Pancreas (tissue), 10 donors: Measurements from ENCODE around the gene TRPM3. TPM values are rescaled to one million over a fixed set of nuclear protein-coding genes. Genes with fewer than 3 reads are reported as not detected.
A peak's percentile ranks its signal among the peaks of the same experiment; 100 is the strongest.

ENCODE experiments used
- ATAC-seq, 4 donors: fragments of 200-7000 bp; cut with Tn5 transposase; one replicate each; pipeline versions ENCODE4 v1.8.0 to v1.9.1; 2020; ENCODE audit warnings: mild to moderate bottlenecking in 4 of 4, moderate library complexity in 4 of 4
- DNase-seq, 6 donors: peaks; one replicate each; pipeline ENCODE4 v3.0.0-alpha.2; 2020
- FAIRE-seq: peaks from 2 replicates; lab custom pipeline; 2012; peaks lifted over from hg19 to GRCh38; lab: Jason Lieb, UNC
- H3K27ac ChIP-seq, 4 donors: fragments of 200-600 bp; sonication (generic); 1 replicate in 3 of 4; 2 replicates in 1 of 4; pipeline versions ENCODE4 v1.5.0 to v1.8.0; 2020
- H3K27me3 ChIP-seq, 4 donors: fragments of 200-600 bp; one replicate each; pipeline ENCODE4 v1.8.0; 2021
- H3K36me3 ChIP-seq, 3 donors: fragments of 200-600 bp; sonication (generic) in 1 of 3; one replicate each; pipeline versions ENCODE4 v1.5.0 to v1.8.0; 2020 to 2021
- H3K4me1 ChIP-seq, 3 donors: fragments of 200-600 bp; one replicate each; pipeline ENCODE4 v1.8.0; 2021
- H3K4me3 ChIP-seq, 4 donors: fragments of 200-600 bp; sonication (generic) in 2 of 4; one replicate each; pipeline versions ENCODE4 v1.5.0 to v1.8.0; 2020 to 2021
- H3K9me3 ChIP-seq, 4 donors: fragments of 200-600 bp; one replicate each; pipeline ENCODE4 v1.8.0; 2021
- WGBS, 2 donors: extraction: QIAGEN DNeasy Blood & Tissue Kit; methylation state at CpG; one replicate each; pipeline ENCODE4 v1.1.7; 2013; 5-methylcytosine and 5-hydroxymethylcytosine counted together
- intact Hi-C, 3 donors: fragments of 100-400 bp; cut with DNase I; formaldehyde crosslinking; loops; one replicate each; pipeline versions ENCODE4 v1.11.1 to v1.14.2; 2022
- polyA plus RNA-seq, 2 donors: library from polyadenylated mRNA; stranded (reverse); fragments of 200-250 nt; gene quantifications; one replicate each; pipeline ENCODE4 v1.2.3, GENCODE V29; 2013
- total RNA-seq, 6 donors: library from RNA; stranded (reverse); fragmentation: NEBNext Ultra II Directional in 4 of 6; extraction: Animal tissue kit (Norgen Biotek cat#: 25700) in 4 of 6; gene quantifications; one replicate each; pipeline versions ENCODE4 v1.2.1 to v1.2.4, GENCODE V29; 2021 to 2023
- TF ChIP-seq, protein P1 (sequence below), 4 donors: fragments of 200-600 bp; sonication (generic) in 3 of 4; IDR thresholded peaks; one replicate each; pipeline versions ENCODE4 v1.5.0 to v1.8.0; 2021; ENCODE audit warnings: antibody characterized with exemption in 4 of 4
- donor health status: healthy with polysubstance abuse.
- donor health status: DM: no; HTN: no; CAD: no; lungs with moderate emphysema.
- donor health status: DM: no; HTN: no; CAD: no.
- donor health status: control.
- donor health status: control.
- donor health status: Bipolar disorder and iron deficiency.
- donor health status: DM: yes; HTN: yes; CAD: no.
- donor health status: DM: no; HTN: no; CAD: no.
- donor health status: DM: no; HTN: no; CAD: no.
- donor health status: DM: yes; HTN: yes; CAD: no.

TRPM3 gene
- total and polyA plus RNA-seq, 8 donors = 0.22 to 1.9 (median 0.76) TPM

DNA sequence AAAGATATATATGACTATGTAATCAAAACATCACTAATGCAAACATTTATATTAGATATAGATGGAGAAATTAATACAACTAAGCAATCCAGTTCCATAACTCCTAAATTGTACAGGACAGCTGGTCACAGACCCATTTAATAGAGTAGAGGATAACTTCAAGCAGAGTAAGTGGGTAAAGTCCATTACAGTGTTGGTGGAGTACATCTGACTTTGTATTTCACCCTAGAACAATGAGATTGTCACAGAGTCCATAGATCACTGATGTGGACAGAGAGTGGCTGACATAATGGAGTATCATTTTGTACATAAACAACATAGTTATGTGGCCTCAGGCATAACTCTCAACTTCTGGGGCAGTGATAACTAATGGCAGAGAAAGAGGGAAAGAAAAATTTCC, 439.1 kb downstream of the TRPM3 start:
- no peak overlapping the region for H3K27ac ChIP-seq
- intact Hi-C loops = no loop called here
- TF ChIP-seq, protein P1, sequence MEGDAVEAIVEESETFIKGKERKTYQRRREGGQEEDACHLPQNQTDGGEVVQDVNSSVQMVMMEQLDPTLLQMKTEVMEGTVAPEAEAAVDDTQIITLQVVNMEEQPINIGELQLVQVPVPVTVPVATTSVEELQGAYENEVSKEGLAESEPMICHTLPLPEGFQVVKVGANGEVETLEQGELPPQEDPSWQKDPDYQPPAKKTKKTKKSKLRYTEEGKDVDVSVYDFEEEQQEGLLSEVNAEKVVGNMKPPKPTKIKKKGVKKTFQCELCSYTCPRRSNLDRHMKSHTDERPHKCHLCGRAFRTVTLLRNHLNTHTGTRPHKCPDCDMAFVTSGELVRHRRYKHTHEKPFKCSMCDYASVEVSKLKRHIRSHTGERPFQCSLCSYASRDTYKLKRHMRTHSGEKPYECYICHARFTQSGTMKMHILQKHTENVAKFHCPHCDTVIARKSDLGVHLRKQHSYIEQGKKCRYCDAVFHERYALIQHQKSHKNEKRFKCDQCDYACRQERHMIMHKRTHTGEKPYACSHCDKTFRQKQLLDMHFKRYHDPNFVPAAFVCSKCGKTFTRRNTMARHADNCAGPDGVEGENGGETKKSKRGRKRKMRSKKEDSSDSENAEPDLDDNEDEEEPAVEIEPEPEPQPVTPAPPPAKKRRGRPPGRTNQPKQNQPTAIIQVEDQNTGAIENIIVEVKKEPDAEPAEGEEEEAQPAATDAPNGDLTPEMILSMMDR (IDR thresholded peaks at IDR 0.05) = no peak
- H3K4me1 ChIP-seq = no peaks in the 10 kb centered on the region
- H3K36me3 ChIP-seq = no peaks in the 10 kb centered on the region
- no peaks in the 10 kb centered on the region for H3K9me3 ChIP-seq
- ATAC-seq (no peak), DNase-seq (no peak), FAIRE-seq (no peak)
- H3K27me3 ChIP-seq = no peaks in the 10 kb centered on the region
- no peak overlapping the region for H3K4me3 ChIP-seq

GRCh38 chr9:70679845-70680244, 441.6 kb downstream of the TRPM3 start:
- TF ChIP-seq, protein P1 (IDR thresholded peaks at IDR 0.05) = no peak
- H3K4me1 ChIP-seq = no peaks in the 10 kb centered on the region
- DNase-seq (no peak), ATAC-seq (no peak), FAIRE-seq (no peak)
- intact Hi-C loops = no loop called here
- no peak overlapping the region for H3K4me3 ChIP-seq
- H3K9me3 ChIP-seq = no peaks in the 10 kb centered on the region
- H3K27me3 ChIP-seq = no peaks in the 10 kb centered on the region
- 87 to 93% methylated on average over 4 of the region's 4 CpGs for WGBS, 2 donors
- H3K27ac ChIP-seq = no peak overlapping the region
- H3K36me3 ChIP-seq = no peaks in the 10 kb centered on the region

DNA sequence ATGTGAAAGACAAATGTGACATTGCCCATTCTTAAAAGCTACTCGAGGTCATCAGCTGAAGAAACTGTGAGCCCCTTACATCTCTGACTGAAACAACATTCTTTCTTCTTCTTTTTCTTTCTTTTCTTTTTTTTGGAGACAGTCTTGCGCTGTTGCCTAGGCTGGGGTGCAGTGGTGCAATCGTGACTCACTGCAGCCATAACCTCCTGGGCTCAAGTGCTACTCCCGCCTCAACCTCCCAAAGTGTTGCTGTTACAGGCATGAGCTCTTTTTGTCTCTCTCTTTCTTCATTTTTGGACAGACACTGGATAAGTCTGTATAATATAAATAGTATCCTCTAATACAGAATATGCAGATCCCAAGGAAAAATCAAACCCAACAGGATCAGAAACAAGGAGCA, 443.3 kb downstream of the TRPM3 start:
- no peak overlapping the region for H3K27ac ChIP-seq
- ATAC-seq (peak in 1 of 4 donors; percentile 55), FAIRE-seq (no peak), DNase-seq (no peak)
- no peaks in the 10 kb centered on the region for H3K36me3 ChIP-seq
- WGBS, 2 donors = 70 to 77% methylated on average over 4 of the region's 4 CpGs
- H3K4me1 ChIP-seq = no peaks in the 10 kb centered on the region
- H3K4me3 ChIP-seq = no peak overlapping the region
- no peaks in the 10 kb centered on the region for H3K9me3 ChIP-seq
- H3K27me3 ChIP-seq = no peaks in the 10 kb centered on the region
- TF ChIP-seq, protein P1 (IDR thresholded peaks at IDR 0.05) = no peak
- intact Hi-C loops = no loop called here

DNA sequence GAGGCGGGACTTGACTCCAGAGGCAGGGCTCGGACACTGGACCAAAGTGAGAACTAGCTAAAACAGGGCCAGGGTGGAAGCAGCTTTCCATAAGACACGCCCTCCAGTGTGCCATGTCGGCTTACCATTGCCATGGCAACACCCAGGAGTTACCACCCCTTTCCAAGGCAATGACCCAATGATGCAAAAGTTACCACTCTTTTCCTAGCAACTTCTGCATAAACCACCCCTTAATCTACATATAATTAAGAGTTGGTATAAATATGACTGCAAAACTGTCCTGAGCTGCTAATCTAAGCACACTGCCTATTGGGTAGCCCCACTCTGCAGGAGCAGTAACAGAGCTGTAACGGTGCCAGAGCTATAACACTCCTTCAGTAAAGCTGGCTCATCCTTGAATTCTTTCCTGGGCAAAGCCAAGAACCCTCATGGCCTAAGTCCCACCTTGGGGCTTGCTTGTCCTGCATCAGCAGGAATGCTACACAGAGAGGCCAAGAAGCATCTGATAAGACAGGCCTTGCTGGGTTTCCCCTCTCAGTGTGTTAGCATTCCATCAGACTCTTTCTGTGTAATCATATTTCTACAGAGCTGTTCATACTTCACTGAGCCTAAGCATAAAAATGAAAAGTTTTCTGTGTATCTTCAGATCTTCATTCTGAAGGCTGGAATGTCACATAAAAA, 444.2 kb downstream of the TRPM3 start:
- ATAC-seq = peak in 1 of 4 donors; percentile 44
- H3K4me3 ChIP-seq = no peak overlapping the region
- H3K9me3 ChIP-seq = no peaks in the 10 kb centered on the region
- H3K36me3 ChIP-seq = no peaks in the 10 kb centered on the region
- no peak overlapping the region for H3K27ac ChIP-seq
- H3K4me1 ChIP-seq = no peaks in the 10 kb centered on the region
- WGBS, 2 donors = 91% methylated on average over 5 of the region's 5 CpGs
- no peak for DNase-seq
- no peak for FAIRE-seq
- intact Hi-C loops = no loop called here
- TF ChIP-seq, protein P1 (IDR thresholded peaks at IDR 0.05) = no peak
- H3K27me3 ChIP-seq = no peaks in the 10 kb centered on the region

- Histone ChIP-seq H3K4me1 (no peaks in the 10 kb centered on the region), H3K27me3 (no peaks in the 10 kb centered on the region), H3K4me3 (no peak overlapping the region), H3K36me3 (no peaks in the 10 kb centered on the region), H3K27ac (no peak overlapping the region), H3K9me3 (no peaks in the 10 kb centered on the region)
- TF ChIP-seq, protein P1 (IDR thresholded peaks at IDR 0.05) = no peak
- ATAC-seq = no peak
- intact Hi-C loops = no loop called here
- FAIRE-seq = no peak
- no peak for DNase-seq
- WGBS, 2 donors = 71 to 87% methylated on average over 1 of the region's 1 CpG
Observed at GRCh38 chr9:70675868-70676370, 445.5 kb downstream of the TRPM3 start.
